HG03354 (cell line): ENCODE data around the gene GINS2.

Experiments
- ATAC-seq: cut with Tn5 transposase; IDR thresholded peaks from one replicate; pipeline ENCODE4 v1.9.1; 2021; ENCODE audit warnings: mild to moderate bottlenecking; ENCODE audit not compliant: unreplicated experiment, poor library complexity, severe bottlenecking

The GINS2 gene

GRCh38 chr16:85717393-85718152, 28.8 kb upstream of the GINS2 start:
- ATAC-seq: no peak

DNA sequence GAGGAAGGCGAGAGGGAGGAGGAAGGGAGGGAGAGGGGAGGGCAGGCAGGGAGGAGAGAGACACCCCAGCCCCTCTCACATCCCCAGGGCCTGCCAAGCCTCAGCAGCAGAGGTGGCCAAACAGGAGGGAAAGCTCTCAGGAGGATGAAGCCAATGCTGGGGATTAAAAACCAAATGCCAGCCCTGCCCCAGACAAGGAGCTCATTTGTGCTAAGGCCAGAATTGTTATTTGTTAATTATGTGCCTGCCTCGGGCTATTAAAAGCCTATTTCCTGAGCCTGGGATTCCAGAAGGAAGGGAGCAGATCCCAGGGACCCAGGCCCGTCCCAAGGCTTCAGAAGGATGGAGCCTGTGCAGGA, 27.9 kb upstream of the GINS2 start:
- no peak for ATAC-seq

DNA sequence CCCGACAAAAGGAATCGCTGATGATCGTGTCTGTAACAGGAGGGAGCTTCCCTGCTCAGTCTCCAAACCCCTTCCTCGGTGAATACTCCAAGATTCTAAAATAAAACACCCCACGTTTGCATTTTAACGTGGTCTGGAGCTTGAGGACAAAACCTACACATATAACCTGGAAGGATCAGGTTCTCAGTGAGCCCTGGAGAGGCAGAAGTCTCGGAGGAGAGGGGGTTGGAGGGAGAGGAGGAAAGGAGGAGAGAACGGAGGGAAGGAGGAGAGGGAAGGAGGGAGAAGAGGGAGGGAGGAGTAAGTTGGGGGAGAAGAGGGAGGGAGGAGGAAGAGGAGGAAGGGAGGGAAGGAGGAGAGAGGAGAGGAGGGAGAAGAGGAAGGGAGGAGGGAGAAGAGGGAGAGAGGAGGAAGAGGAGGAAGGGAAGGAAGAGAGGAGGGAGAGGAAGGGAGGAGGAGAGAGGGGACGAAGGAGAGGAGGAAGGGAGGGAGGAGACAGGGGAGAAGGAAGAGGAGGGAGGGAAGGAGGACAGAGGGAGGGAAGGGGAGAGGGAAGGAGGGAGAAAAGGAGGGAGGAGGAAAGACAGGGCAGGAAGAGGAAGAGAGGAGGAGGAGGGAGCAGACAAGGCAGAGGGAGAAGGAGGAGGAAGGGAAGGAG, 27.4 kb upstream of the GINS2 start:
- ATAC-seq: no peak

DNA sequence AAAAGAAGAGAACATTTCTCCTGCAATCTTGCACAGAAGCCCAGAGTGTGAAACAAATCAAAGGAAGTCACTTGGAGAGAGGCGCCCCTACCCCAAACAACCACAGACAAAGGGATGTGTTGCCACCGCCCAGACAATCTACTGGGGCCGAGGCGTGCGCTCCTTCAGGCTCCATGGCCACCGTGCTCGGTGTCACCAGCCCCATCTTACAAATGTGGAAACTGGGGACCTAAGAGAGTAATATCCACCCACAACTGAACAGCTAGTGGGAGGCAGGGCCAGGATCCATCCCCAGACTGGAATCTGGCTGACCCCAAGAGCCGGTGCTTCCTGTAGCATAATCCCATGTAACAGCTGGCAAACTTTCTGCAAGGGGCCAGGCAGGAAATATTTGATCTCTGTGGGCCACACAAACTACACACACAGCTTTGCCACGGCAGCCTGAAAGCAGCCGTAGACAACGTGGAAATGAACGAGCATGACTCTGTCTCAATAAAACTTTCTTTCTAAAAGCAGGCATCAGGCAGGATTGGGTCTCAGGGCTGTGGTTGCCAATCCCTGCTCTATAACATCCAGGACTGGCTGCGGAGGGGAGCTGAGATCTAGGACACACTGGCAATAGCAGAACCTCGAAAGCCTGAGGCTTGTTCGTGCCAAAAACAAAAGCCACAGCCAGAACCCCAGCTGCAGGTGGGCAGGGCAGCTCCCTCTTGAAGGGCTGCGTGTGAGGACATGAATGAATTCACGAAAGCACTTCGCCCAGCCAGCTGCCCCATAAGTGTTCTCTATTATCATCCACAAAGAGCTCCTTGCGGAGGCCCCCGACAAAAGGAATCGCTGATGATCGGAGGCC, 26.6 kb upstream of the GINS2 start:
- no peak for ATAC-seq

GRCh38 chr16:85712801-85713200, 24.0 kb upstream of the GINS2 start:
- no peak for ATAC-seq

DNA sequence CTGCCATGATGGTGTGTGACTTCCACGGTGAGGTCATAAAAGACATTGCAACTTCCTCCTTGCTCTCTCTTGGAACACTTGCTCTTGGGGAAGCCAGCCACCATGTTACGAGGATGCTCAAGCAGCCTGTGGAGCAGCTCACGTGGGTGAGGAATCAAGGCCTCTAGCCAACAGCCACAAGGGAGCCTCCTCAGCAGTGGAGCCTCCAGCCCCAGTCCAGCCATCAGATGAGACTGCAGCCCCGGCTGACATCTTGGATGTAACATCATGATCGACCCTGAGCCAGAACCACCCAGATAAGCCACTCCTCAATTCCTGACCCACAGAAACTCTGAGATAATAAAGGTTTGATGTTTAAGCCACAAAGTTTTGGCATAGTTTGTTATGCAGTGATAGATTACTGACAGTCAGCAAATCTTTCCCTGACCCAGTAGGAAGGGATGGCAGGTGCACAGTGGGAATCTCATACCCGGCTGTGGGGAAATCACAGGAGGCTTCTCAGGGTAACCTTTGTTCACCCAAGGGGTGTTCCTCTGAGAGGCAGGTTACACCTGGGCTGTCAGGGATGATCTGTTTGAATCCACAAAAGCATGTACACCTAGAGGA, 23.3 kb upstream of the GINS2 start:
- no peak for ATAC-seq

- ATAC-seq: no peak
These were observed 22.0 kb upstream of the GINS2 start for GRCh38 chr16:85710732-85711131.

DNA sequence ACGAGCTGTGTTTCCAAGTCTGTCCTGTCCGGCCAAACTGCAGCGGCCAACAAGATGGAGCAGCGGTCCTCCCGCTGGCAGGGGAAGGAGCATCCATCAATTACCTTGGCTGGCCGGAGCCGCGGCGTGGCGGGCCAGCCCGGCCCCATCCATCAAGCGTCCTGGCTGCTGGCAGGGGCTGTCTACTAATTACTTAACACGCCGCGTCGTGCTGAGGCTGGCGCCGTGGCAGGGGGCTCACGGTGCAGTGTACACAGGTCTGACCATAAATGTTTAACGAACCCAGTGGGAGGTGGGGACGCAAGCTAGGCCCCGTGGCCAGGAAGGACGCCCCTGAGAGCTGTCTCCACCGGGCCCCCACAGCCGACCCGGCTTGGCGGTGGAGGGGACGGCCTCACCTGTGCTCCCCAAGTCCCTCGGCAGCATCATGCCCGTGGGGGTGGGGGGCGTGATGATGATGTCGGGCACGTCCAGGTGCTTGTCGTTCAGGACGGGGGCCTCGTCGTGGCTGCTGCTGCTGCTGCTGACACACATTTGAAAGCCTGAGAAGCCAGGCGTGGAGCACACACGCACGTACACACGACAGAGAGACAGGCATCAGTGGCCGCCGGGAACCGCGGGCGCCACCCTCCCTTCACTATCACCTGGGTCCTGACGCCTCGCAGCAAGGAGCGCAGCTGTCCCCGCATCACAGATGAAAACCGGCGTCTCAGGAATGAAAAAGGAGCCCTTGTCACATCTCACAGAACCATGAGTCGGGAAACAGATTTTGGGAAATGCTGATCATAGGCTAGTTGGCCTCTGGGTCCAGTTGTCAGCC, 21.2 kb upstream of the GINS2 start:
- no peak for ATAC-seq

DNA sequence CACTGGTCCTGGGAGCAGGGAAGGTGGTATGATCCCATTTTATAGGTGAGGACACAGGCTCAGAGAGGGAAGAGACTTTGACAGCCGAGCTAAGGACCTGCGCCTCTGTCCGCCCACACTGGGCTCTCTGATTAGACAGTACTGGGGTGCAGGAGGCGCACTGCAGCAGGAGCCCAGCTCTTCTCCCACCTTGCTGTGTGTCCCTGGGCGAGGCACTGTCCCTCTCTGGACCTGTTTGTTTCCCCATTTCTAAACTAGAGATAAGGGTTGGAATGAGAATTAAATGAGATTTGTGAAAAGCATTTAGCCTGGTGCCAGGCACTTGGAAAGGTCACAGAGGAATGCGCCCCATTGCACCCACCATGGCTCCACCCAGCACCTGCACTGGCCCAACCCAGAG, 19.6 kb upstream of the GINS2 start:
- ATAC-seq: no peak

DNA sequence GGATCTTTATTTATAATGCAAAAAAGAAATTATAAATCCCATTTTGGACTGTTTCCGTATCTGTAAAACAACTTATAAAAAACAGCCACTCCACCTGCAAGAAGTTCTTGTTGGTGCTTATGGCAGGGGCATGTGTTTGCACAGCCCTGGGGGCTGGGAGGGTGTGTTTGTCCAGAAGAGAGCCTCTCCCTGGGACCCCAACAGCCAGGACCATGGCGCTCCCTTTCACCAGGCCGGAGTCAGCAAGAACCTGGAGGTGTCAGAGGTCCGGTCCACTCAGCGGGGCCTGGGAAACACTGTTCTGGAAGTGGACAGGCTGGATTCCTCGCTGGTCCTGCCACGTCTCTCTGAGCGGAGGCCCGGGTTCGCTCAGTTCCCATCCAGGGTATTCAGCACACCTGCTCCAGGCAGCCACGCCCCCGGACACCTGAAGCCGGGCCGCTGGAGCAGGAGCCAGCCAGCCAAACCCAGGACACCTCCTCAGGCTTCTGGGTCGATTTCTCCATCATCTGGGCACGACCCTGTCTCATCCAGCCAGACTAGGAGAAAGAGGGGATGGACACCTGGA, 18.9 kb upstream of the GINS2 start:
- ATAC-seq: no peak

DNA sequence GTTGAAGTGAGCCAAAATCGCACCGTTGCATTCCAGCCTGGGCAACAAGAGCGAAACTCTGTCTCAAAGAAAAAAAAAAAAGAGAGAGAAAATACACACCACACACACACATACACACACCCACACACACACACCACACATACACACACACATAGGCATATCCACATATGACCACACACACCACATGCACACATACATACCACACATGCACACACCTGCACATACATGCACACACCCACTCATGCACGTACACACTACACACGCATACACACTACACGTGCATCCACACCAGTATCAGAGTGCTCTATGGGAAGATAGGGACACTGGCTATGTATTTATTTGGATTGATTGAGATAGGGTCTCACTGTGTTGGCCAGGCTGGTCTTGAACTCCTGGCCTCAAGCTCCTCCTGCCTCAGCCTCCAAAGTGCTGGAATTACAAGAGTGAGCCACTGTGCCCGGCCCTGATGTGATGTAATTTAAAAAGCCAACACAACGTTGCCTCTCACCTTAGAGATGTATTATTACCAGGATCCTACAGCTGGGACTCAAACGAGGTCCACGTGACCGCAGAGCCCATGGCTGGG, 17.8 kb upstream of the GINS2 start:
- ATAC-seq: no peak

DNA sequence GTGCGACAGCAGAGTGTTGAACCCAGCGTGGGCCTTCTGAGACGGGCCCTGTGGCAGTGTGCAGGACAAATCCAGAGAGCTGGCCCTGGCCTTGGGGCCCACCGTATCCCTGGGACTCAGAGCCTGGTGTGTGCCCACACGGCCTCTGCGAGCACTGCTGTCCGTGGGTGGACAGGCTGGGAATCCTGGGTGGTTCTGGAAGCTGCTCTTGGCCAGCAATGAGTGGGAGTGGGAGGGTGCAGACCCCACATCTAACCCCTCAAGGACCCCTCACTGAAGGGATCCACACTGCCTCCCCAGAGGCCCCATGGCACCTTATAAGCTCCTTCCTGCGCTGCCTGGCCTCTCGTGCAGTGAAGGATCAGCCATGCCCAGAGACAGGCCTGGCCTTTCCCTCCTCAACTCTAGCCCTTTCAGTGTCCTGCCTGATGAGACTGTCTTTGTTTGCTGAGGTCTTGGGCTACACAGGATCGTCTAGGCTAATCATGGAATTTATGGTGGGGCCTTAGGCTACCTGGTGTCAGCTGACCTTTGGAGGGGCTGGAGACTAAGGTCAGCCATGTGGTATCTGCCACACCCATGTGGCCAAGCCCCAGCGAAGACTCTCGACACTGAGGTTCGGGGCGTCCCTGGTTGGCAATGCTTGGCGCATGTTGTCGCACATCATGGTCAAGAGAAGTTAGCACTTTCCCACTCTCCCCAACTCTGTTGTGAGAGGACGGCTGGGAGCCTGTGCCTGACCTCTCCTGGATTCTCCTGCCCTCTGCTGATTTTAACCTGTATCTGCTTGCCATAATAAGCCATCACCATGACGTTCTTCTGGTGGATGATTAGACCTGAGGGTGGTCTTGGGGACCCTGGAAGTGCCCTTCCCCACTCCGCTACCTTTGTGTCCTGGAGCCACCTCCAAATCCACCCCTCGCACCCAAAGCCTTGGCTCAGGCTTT, 16.4 kb upstream of the GINS2 start:
- ATAC-seq: no peak

- no peak for ATAC-seq
These were observed 15.3 kb upstream of the GINS2 start for GRCh38 chr16:85704011-85704410.

DNA sequence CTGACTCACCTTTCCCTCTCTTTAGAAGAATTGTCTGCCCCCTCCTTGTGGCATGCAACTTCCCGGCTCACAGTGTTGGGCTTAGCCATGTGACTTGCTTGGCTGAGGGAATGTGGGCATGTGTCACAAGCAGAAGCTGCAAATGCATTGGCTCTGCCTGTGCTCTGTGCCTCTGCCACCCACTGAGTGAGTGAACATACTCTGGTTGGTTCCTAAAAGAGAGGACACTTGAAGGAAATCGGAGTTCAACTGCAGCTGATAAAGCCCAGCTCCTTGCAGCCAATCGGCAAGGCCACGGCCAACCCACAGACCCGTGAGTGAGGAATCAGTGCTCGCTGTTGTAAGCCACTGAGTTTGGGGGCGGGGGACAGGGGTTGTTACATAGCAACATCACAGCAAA, 10.9 kb upstream of the GINS2 start:
- no peak for ATAC-seq

GRCh38 chr16:85698935-85699558, 10.3 kb upstream of the GINS2 start:
- no peak for ATAC-seq

DNA sequence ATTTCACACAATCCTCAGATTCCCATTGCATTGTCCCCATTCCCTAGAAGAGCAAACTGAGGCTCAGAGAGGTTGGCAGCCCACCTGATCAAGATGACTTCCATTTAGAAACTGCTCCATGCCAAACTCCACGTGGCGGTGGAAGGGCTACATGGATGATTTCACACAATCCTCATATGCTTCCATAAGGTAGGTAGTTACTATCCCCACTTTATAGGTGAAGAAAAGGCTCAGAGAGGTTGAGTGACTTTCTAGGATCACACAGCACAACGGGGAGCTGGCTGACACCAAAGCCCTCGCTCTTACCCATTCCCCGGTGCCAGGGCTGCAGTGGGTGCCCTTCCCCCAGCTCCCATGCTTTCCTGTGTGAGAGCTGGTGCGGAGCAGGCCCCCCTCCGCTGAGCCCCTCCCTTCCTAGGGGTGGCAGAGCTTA, 9.7 kb upstream of the GINS2 start:
- no peak for ATAC-seq

- no peak for ATAC-seq
These were observed 8.7 kb upstream of the GINS2 start for GRCh38 chr16:85697431-85697830.
